ENCODE measurements around the gene JRKL. TPM values are rescaled to one million over a fixed set of nuclear protein-coding genes. Genes with fewer than 3 reads are reported as not detected.

Gene JRKL
- total and polyA plus RNA-seq, 2 of the 13 experiments (the other 11 are each of a cell fraction or from before 2014, with no cell fraction given): 3.2 to 4.5 TPM

- TF ChIP-seq ZNF230 (CRISPR knock-in tag; IDR thresholded peaks at IDR 0.05): peak; percentile 32; the same call in 1 of the 2 replicates
- no peak for TF ChIP-seq FUBP1 (CRISPR knock-in tag; IDR thresholded peaks at IDR 0.05; ENCODE audit: borderline replicate concordance)
- peak; percentile 70; the same call in 1 of the 2 replicates for TF ChIP-seq PATZ1 (CRISPR knock-in tag; IDR thresholded peaks at IDR 0.05)
- no peak for TF ChIP-seq ZBTB25 (CRISPR knock-in tag; IDR thresholded peaks at IDR 0.05)
- TF ChIP-seq ZNF816 (CRISPR knock-in tag; IDR thresholded peaks at IDR 0.05; ENCODE audit: borderline replicate concordance): 0 out of 2 replicates have a peak, but pooled peaks have one; percentile 2
- TF ChIP-seq, protein P1, sequence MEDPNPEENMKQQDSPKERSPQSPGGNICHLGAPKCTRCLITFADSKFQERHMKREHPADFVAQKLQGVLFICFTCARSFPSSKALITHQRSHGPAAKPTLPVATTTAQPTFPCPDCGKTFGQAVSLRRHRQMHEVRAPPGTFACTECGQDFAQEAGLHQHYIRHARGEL (CRISPR knock-in tag; IDR thresholded peaks at IDR 0.05): no peak
- no peak for TF ChIP-seq NRL (CRISPR knock-in tag; IDR thresholded peaks at IDR 0.05; ENCODE audit: borderline replicate concordance)
- peak; percentile 30; the same call in 1 of the 2 replicates for TF ChIP-seq SPEN (CRISPR knock-in tag; IDR thresholded peaks at IDR 0.05; ENCODE audit: low read depth)
- no peak for TF ChIP-seq SNAI1 (CRISPR knock-in tag; IDR thresholded peaks at IDR 0.05; ENCODE audit: borderline replicate concordance)
- TF ChIP-seq REXO4 (CRISPR knock-in tag; IDR thresholded peaks at IDR 0.05; ENCODE audit: borderline replicate concordance): no peak
- 0 out of 2 replicates have a peak, but pooled peaks have one; percentile 50 for TF ChIP-seq THAP11 (CRISPR knock-in tag; IDR thresholded peaks at IDR 0.05)
- peak; percentile 35 for TF ChIP-seq ASH2L (IDR thresholded peaks at IDR 0.05; ENCODE audit: insufficient read length, low read depth, low read length)
- 0 out of 2 replicates have a peak, but pooled peaks have one; percentile 43 for TF ChIP-seq ZNF761 (CRISPR knock-in tag; conservative IDR thresholded peaks at IDR 0.05)
- no peak for TF ChIP-seq ZFP62 (CRISPR knock-in tag; IDR thresholded peaks at IDR 0.05)
- TF ChIP-seq CREB1 (IDR thresholded peaks at IDR 0.05): no peak
- TF ChIP-seq CREB1 (CRISPR knock-in tag; IDR thresholded peaks at IDR 0.05): no peak
- TF ChIP-seq, protein P2, sequence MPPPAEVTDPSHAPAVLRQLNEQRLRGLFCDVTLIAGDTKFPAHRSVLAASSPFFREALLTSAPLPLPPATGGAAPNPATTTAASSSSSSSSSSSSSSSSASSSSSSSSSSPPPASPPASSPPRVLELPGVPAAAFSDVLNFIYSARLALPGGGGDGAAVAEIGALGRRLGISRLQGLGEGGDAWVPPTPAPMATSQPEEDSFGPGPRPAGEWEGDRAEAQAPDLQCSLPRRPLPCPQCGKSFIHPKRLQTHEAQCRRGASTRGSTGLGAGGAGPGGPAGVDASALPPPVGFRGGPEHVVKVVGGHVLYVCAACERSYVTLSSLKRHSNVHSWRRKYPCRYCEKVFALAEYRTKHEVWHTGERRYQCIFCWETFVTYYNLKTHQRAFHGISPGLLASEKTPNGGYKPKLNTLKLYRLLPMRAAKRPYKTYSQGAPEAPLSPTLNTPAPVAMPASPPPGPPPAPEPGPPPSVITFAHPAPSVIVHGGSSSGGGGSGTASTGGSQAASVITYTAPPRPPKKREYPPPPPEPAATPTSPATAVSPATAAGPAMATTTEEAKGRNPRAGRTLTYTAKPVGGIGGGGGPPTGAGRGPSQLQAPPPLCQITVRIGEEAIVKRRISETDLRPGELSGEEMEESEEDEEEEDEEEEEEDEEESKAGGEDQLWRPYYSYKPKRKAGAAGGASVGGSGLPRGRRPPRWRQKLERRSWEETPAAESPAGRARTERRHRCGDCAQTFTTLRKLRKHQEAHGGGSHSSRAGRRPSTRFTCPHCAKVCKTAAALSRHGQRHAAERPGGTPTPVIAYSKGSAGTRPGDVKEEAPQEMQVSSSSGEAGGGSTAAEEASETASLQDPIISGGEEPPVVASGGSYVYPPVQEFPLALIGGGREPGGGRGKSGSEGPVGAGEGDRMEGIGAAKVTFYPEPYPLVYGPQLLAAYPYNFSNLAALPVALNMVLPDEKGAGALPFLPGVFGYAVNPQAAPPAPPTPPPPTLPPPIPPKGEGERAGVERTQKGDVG (CRISPR knock-in tag; IDR thresholded peaks at IDR 0.05; ENCODE audit: borderline replicate concordance): no peak
- TF ChIP-seq, protein P3, sequence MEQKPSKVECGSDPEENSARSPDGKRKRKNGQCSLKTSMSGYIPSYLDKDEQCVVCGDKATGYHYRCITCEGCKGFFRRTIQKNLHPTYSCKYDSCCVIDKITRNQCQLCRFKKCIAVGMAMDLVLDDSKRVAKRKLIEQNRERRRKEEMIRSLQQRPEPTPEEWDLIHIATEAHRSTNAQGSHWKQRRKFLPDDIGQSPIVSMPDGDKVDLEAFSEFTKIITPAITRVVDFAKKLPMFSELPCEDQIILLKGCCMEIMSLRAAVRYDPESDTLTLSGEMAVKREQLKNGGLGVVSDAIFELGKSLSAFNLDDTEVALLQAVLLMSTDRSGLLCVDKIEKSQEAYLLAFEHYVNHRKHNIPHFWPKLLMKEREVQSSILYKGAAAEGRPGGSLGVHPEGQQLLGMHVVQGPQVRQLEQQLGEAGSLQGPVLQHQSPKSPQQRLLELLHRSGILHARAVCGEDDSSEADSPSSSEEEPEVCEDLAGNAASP (CRISPR knock-in tag; IDR thresholded peaks at IDR 0.05; ENCODE audit: borderline replicate concordance): peak; percentile 52; the same call in 1 of the 2 replicates
Measured at GRCh38 chr11:96342961-96343711, 46.7 kb upstream of the JRKL start, which contains the start of gene MAML2 (continued).

All from HepG2 (cell line).